Parathyroid adenoma (tissue), 2 donors: Measurements from ENCODE around the gene RBKS.

Experiments used
- H2AFZ ChIP-seq: fragments of 300-600 bp; sonication (generic); one replicate; pipeline ENCODE4 v1.7.0; 2017; ENCODE audit warnings: antibody characterized with exemption, mild to moderate bottlenecking
- H3K27ac ChIP-seq: fragments of 300-600 bp; sonication (generic); one replicate; pipeline ENCODE4 v1.7.0; 2017
- H3K27me3 ChIP-seq: fragments of 300-600 bp; sonication (generic); one replicate; pipeline ENCODE4 v1.7.0; 2017; ENCODE audit warnings: low read length; ENCODE audit not compliant: control insufficient read depth, insufficient read depth
- H3K36me3 ChIP-seq: fragments of 300-600 bp; sonication (generic); one replicate; pipeline ENCODE4 v1.7.0; 2017; ENCODE audit warnings: low read length; ENCODE audit not compliant: control insufficient read depth, insufficient read depth
- H3K4me1 ChIP-seq: fragments of 300-600 bp; sonication (generic); one replicate; pipeline ENCODE4 v1.7.0; 2017; ENCODE audit warnings: control low read depth
- H3K4me2 ChIP-seq: fragments of 300-600 bp; sonication (generic); one replicate; pipeline ENCODE4 v1.7.0; 2017; ENCODE audit warnings: low read length
- H3K4me3 ChIP-seq: fragments of 300-600 bp; sonication (generic); one replicate; pipeline ENCODE4 v1.7.0; 2017; ENCODE audit warnings: low read depth, low read length
- H3K79me2 ChIP-seq: fragments of 300-600 bp; sonication (generic); one replicate; pipeline ENCODE4 v1.7.0; 2017; ENCODE audit warnings: control low read depth
- H3K9ac ChIP-seq: fragments of 300-600 bp; sonication (generic); one replicate; pipeline ENCODE4 v1.7.0; 2017; ENCODE audit warnings: mild to moderate bottlenecking
- H3K9me3 ChIP-seq: fragments of 300-600 bp; sonication (generic); one replicate; pipeline ENCODE4 v1.7.0; 2017; ENCODE audit warnings: low read length; ENCODE audit not compliant: control insufficient read depth
- TF ChIP-seq, protein P1 (sequence below): fragments of 300-600 bp; sonication (generic); IDR thresholded peaks from one replicate; pipeline ENCODE4 v1.7.0; 2017; ENCODE audit warnings: antibody characterized with exemption, mild to moderate bottlenecking
- donor health status: primary hyperparathyroidism.

Gene RBKS

DNA sequence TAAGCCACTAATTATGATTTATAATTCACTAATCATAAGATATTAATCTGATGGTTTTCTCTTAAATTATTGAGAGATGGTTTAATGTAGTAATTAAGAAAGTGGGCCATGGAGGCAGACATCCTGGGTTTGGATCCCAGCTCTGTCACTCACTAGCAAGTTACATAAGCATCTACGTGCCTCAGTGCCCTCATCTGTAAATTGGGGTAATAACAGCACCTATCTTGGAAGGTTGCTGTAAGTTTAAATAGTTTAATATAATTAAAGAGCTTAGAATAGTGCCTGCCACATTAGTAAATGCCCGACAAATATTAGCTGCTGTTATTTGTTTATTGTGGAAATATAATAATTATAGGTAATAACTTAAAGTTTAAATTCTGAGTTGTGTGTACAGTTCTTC lies 31.2 kb upstream of the RBKS start:
- Histone ChIP-seq H3K36me3 (no peaks in the 10 kb centered on the region), H3K79me2 (no peaks in the 10 kb centered on the region), H3K4me2 (no peak overlapping the region), H3K27ac (peak overlapping the region; percentile 25), H3K9ac (no peak overlapping the region), H3K27me3 (no peaks in the 10 kb centered on the region), H3K4me3 (no peak overlapping the region), H3K9me3 (no peaks in the 10 kb centered on the region), H2AFZ (no peak overlapping the region), H3K4me1 (no peaks in the 10 kb centered on the region)
- TF ChIP-seq, protein P1, sequence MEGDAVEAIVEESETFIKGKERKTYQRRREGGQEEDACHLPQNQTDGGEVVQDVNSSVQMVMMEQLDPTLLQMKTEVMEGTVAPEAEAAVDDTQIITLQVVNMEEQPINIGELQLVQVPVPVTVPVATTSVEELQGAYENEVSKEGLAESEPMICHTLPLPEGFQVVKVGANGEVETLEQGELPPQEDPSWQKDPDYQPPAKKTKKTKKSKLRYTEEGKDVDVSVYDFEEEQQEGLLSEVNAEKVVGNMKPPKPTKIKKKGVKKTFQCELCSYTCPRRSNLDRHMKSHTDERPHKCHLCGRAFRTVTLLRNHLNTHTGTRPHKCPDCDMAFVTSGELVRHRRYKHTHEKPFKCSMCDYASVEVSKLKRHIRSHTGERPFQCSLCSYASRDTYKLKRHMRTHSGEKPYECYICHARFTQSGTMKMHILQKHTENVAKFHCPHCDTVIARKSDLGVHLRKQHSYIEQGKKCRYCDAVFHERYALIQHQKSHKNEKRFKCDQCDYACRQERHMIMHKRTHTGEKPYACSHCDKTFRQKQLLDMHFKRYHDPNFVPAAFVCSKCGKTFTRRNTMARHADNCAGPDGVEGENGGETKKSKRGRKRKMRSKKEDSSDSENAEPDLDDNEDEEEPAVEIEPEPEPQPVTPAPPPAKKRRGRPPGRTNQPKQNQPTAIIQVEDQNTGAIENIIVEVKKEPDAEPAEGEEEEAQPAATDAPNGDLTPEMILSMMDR = no peak

DNA sequence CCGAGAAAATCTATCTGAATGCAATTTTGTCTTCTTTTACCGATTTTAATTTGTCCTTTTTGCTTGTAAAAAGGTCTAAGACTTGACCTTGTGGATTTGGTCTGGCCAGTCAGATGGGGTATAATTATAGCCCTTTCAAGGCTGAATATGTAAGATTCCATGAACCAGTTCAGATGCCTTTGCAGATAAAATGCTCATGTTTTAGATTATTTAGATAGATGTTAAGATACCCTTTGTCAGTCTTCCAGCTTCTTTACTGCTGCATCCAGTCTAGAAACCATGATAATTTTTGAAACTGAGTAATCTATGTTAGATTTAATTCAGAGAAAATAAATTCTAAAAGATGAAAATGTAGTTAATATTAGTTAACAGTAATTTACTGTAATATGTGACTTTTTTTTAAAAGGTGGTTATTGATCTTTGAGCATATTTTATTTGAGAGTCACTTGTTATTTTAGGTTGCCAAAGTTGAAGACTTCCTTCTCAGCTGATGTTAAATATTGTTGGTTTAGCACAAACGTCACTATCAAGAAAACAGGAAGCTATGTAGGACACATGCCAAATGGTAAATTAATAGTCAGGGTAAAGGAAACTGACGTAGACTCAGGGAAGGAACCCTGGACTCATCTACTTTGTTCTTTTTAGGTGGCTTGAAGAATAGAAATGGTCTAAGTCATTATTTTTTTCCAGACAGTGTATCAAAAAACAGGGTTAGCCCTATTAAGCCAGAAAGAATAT lies 30.1 kb upstream of the RBKS start:
- Histone ChIP-seq H3K4me1 (peaks cover 8% of the 10 kb centered on the region), H3K4me2 (no peak overlapping the region), H3K9me3 (no peaks in the 10 kb centered on the region), H3K9ac (no peak overlapping the region), H3K79me2 (no peaks in the 10 kb centered on the region), H3K36me3 (no peaks in the 10 kb centered on the region), H2AFZ (no peak overlapping the region), H3K4me3 (no peak overlapping the region), H3K27ac (peak overlapping the region; percentile 45), H3K27me3 (no peaks in the 10 kb centered on the region)
- TF ChIP-seq, protein P1 = no peak

- H3K9ac ChIP-seq = no peak overlapping the region
- H3K36me3 ChIP-seq = no peaks in the 10 kb centered on the region
- H3K79me2 ChIP-seq = no peaks in the 10 kb centered on the region
- no peak overlapping the region for H2AFZ ChIP-seq
- H3K27ac ChIP-seq = peak overlapping the region; percentile 37
- no peak overlapping the region for H3K4me2 ChIP-seq
- H3K9me3 ChIP-seq = no peaks in the 10 kb centered on the region
- H3K4me3 ChIP-seq = no peak overlapping the region
- H3K4me1 ChIP-seq = peaks cover 13% of the 10 kb centered on the region
- H3K27me3 ChIP-seq = no peaks in the 10 kb centered on the region
- TF ChIP-seq, protein P1 = no peak
These were observed 26.3 kb upstream of the RBKS start for GRCh38 chr2:27916293-27916995.

GRCh38 chr2:27915874-27916273 lies 25.7 kb upstream of the RBKS start:
- no peaks in the 10 kb centered on the region for H3K36me3 ChIP-seq
- no peak overlapping the region for H3K4me2 ChIP-seq
- H3K9me3 ChIP-seq = no peaks in the 10 kb centered on the region
- H3K4me1 ChIP-seq = peaks cover 13% of the 10 kb centered on the region
- no peak overlapping the region for H3K9ac ChIP-seq
- no peaks in the 10 kb centered on the region for H3K27me3 ChIP-seq
- H3K79me2 ChIP-seq = no peaks in the 10 kb centered on the region
- no peak overlapping the region for H2AFZ ChIP-seq
- no peak overlapping the region for H3K4me3 ChIP-seq
- TF ChIP-seq, protein P1 = no peak
- H3K27ac ChIP-seq = peak overlapping the region; percentile 37
